NT2/D1 (cell line): Measurements from ENCODE around the gene CMTM5.

Experiments used
- SUZ12 ChIP-seq: IDR thresholded peaks from 2 replicates; pipeline ENCODE4 v1.6.1; 2011; ENCODE audit not compliant: insufficient read length, insufficient read depth; ENCODE audit errors: extremely low read depth
- YY1 ChIP-seq: IDR thresholded peaks from 2 replicates; pipeline ENCODE4 v1.6.1; 2011; ENCODE audit not compliant: insufficient read length, insufficient read depth
- ZNF274 ChIP-seq: IDR thresholded peaks from 2 replicates; pipeline ENCODE4 v1.6.1; 2011; ENCODE audit warnings: mild to moderate bottlenecking, low read depth, low read length

- no peak for TF ChIP-seq YY1
- TF ChIP-seq ZNF274 = no peak
- no peak for TF ChIP-seq SUZ12
Measured at GRCh38 chr14:23416801-23417200, 40.0 kb downstream of the CMTM5 start.
